RCC 7860 (cell line): Measurements from ENCODE around the gene TMEM140.
A peak's percentile ranks its signal among the peaks of the same experiment; 100 is the strongest.
"Not testable (repeated sequence)": the region's sequence is repeated elsewhere in the genome, so short reads cannot be mapped to it uniquely, and the experiment has no call there.

Experiments used
- DNase-seq: peaks from one replicate; pipeline ENCODE4 v3.0.0-alpha.2; 2015; ENCODE audit warnings: low spot score
- FAIRE-seq: peaks from 2 replicates; lab custom pipeline; 2012; peaks lifted over from hg19 to GRCh38; lab: Jason Lieb, UNC

The TMEM140 gene

GRCh38 chr7:135147899-135148721 lies at the start of gene TMEM140:
TMEM140 (plus strand) TSS chr7:135148072; CDS start chr7:135164442, 16,370 bp downstream.
- peak; percentile 7 for FAIRE-seq
- peak; percentile 59 for DNase-seq

GRCh38 chr7:135098391-135098790 lies 49.5 kb upstream of the TMEM140 start:
- FAIRE-seq (no peak), DNase-seq (no peak)

GRCh38 chr7:135100856-135101255 lies 47.0 kb upstream of the TMEM140 start:
- DNase-seq (no peak), FAIRE-seq (no peak)

- FAIRE-seq: peak; percentile 4
- DNase-seq: no peak
Observed at GRCh38 chr7:135102372-135102771, 45.5 kb upstream of the TMEM140 start.

- no peak for DNase-seq
- FAIRE-seq: no peak
Observed at GRCh38 chr7:135109562-135109961, 38.3 kb upstream of the TMEM140 start.

- FAIRE-seq (no peak), DNase-seq (no peak)
Observed at GRCh38 chr7:135109976-135110375, 37.9 kb upstream of the TMEM140 start.

GRCh38 chr7:135111379-135111778 lies 36.5 kb upstream of the TMEM140 start:
- FAIRE-seq: no peak
- no peak for DNase-seq

GRCh38 chr7:135114622-135115021 lies 33.2 kb upstream of the TMEM140 start:
- FAIRE-seq: no peak
- no peak for DNase-seq

GRCh38 chr7:135117096-135117495 lies 30.8 kb upstream of the TMEM140 start:
- no peak for FAIRE-seq
- no peak for DNase-seq

- DNase-seq (no peak), FAIRE-seq (no peak)
Observed at GRCh38 chr7:135121868-135122267, 26.0 kb upstream of the TMEM140 start.

- not testable (repeated sequence) for DNase-seq, FAIRE-seq
Observed at GRCh38 chr7:135124631-135125030, 23.2 kb upstream of the TMEM140 start.

GRCh38 chr7:135128931-135129330 lies 18.9 kb upstream of the TMEM140 start:
- FAIRE-seq: no peak
- DNase-seq: no peak

- DNase-seq (no peak), FAIRE-seq (no peak)
Observed at GRCh38 chr7:135129579-135129978, 18.3 kb upstream of the TMEM140 start.

- no peak for DNase-seq
- FAIRE-seq: no peak
Observed at GRCh38 chr7:135143885-135144668, 3.8 kb upstream of the TMEM140 start.

- DNase-seq (no peak), FAIRE-seq (no peak)
Observed at GRCh38 chr7:135147341-135147898, 452 bp upstream of the TMEM140 start.

- FAIRE-seq (no peak), DNase-seq (no peak)
Observed at GRCh38 chr7:135150072-135150782, 2.4 kb downstream of the TMEM140 start.

GRCh38 chr7:135151132-135151531 lies 3.3 kb downstream of the TMEM140 start:
- DNase-seq (no peak), FAIRE-seq (no peak)

- no peak for DNase-seq
- no peak for FAIRE-seq
Observed at GRCh38 chr7:135151533-135151932, 3.7 kb downstream of the TMEM140 start.

GRCh38 chr7:135152442-135152841 lies 4.6 kb downstream of the TMEM140 start:
- FAIRE-seq: no peak
- no peak for DNase-seq

- no peak for DNase-seq
- no peak for FAIRE-seq
Observed at GRCh38 chr7:135154734-135155133, 6.9 kb downstream of the TMEM140 start.

- no peak for DNase-seq
- FAIRE-seq: no peak
Observed at GRCh38 chr7:135156290-135156689, 8.4 kb downstream of the TMEM140 start.
